Femur (tissue), 1 donor: Measurements from ENCODE around the gene OR6B1.
"Not testable (repeated sequence)": the region's sequence is repeated elsewhere in the genome, so short reads cannot be mapped to it uniquely, and the experiment has no call there.

ENCODE experiments used
- DNase-seq: peaks from one replicate; pipeline ENCODE4 v3.0.0-alpha.2; 2017

The OR6B1 gene

GRCh38 chr7:144048648-144049047 is 48.5 kb downstream of the OR6B1 start, which contains the start of gene OR2A5:
Gene OR2A5, plus strand, starts transcription at chr7:144048948. Its CDS starts 1,454 bp downstream, at chr7:144050402.
- DNase-seq = no peak

DNA sequence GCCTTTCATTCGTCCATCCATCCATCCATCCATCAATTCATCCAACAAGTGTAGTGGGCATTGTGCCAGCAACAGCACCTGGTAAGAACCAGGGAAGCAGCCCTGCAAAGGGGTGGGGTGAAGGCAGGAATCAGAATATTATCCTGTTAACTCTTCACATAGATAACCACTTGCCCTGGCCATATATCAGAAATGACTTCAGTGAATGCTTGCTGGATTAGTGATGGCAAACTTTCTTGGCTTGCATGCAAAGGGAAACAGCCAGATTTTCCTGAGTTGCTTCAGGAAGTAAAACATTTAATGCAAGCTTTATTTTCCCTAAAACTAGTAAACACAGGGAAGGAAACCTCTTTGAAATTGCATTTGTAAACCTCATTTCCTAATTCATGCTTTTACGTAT is 49.4 kb downstream of the OR6B1 start:
- DNase-seq = no peak

DNA sequence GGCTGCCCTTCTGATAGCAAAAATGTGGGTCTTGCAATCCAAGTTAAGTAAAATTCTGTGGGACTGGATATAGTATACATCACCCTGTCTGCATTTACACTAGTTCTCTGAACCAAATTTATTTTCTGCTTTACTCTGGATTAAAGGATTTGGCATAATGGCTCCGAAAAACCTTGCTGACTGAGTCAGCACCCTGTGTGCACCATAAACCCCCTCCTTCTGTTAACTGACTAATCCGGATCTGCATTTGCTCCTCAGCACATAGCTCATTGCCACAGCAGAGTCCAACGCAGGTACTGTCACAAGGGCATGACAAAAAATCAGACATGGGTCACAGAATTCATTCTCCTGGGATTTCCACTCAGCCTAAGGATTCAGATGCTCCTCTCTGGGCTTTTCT is 50.0 kb downstream of the OR6B1 start:
- DNase-seq = no peak

- DNase-seq = not testable (repeated sequence)
Observed at GRCh38 chr7:144050884-144051283, 50.8 kb downstream of the OR6B1 start.

GRCh38 chr7:144057954-144058353 is 57.8 kb downstream of the OR6B1 start:
- DNase-seq = no peak
